GM04504 (cell line): ENCODE data around the gene DLG5.

ENCODE experiments used
- DNase-seq: peaks from one replicate; pipeline ENCODE4 v3.0.0-alpha.2; 2012; ENCODE audit warnings: low read depth

Gene DLG5

DNA sequence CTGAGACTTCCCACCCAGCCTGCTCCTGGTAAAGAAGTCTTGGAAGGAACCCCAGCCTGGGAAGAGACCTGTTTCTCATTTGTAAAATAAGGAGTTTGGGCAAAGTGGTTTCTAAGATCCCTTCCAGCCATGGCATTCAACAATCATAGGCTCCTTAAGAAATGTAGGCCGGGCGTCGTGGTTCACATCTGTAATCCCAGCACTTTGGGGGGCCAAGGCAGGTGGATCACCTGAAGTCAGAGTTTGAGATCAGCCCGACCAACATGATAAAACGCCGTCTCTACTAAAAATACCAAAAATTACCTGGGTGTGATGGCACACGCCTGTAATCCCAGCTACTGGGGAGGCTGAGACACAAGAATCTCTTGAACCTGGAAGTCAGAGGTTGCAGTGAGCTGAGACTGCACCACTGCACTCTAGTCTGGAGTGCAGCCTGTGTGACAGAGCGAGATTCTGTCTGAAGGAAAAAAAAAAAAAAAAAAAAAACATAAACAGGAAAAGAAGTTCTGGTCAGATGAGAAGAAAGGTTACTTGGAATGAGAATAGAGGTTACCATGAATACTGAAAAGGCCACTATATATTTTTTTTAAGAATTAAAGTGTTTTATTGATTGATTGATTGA, 15.9 kb downstream of the DLG5 start:
- DNase-seq = no peak

DNA sequence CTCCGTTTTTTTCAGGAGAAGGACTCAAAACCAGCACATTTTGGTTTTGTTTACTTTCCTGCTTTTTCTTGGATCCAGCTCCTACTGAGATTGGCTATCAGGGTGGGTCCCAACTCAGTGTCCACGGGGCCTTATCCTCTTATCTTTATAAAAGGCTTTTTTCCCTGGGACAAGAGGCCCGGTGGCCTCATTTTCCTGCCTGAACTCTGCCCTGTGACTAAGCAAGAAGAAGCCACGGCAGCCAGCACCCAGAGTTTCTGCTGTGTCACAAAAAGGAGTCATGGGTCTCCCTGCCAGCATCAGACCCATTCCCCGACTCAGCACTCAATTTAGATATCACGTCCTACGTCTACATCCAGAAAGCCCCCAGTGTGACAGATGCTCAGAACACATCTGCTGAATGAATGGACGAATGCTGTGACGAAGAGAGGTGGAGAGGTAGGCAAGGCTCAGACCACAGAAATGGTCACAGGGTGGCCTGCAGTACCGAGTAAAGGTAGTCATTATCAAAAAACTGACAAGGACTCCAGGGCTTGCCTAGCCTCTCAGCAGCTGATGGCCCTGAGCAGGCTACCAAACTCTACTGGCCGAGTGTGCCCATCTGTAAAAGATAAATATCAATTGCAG, 16.7 kb downstream of the DLG5 start:
- no peak for DNase-seq

DNA sequence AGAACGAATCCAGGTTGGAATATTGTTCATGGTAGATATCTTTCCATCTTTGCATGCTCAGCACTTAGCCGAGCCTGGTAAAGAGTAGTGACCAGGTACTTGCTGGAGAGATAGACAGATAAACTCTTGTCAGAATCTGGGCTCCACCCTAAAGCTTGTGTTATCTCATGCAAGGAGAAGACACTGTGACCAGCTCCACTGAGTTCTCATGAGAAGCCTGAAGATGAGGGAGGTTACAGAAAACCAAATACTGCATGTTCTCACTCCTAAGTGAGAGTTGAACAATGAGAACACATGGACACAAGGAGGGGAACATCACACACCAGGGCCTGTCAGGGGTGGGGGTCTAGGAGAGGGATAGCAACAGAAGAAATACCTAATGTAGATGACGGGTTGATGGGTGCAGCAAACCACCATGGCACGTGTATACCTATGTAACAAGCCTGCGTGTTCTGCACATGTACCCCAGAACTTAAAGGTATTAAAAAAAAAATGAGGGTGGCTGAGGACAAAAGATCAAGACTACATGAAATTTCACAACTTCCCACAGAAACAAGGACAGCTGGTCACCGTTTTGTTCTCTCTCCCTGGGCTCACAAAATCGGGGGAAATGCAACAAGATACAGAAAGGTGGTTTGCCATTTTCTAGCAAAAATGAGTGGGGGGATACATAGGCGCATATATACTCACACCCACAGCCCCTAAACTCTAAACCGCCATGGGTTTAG, 17.4 kb downstream of the DLG5 start:
- DNase-seq = no peak

DNA sequence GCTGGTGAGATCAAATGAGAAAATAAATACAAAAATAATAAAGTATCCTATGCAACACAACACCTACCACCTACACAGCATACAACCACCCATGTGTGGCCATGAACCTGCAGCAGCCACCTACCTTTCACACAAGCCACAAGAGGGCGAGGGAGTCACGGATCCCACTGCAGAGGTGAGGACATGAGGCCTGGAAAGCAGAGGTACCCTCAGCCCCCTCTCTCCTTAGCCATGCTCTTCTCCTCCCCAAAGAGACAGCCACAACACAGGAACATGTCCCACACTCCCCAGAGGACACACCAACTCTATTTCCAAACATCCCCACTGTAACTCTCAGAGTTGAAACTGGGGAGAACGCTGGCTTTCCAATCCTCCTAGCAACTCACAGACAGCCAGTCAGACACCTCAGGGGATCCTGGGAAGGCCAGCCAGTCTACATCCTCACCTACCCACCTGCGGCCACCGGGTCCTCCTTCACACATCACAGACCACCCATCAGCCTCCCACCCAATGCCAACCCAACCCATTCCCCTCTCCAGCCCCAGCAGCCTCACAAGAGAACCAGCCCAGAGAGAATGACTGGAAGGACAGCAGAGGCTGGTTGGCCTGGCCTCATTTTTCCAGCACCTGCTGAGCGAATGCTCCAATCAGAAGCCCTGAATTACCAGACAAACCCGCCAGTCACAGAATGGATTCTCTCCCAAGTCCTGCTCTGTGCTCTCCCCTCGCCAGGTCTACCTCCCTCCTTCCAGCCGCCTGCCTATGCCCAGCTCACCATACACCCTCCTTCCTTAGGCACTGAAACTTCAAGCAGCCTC, 18.4 kb downstream of the DLG5 start:
- DNase-seq = no peak

DNA sequence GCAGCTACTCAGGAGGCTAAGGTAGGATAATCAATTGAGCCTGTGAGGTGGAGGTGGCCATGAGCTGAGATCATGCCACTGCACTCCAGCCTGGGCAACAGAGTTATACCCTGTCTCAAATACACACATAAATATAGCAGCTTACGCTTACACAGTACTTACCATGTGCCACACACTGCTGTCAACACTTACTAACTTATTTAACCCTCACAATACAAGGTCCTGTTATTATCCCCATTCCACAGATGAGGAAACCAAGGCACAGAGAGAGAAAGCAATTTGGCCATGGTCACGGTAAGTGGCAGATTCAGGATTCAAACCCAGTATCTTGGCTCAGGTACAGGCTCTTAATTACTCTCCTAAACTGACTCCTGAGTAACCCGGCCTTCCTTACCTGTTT, 19.1 kb downstream of the DLG5 start:
- DNase-seq = no peak

DNA sequence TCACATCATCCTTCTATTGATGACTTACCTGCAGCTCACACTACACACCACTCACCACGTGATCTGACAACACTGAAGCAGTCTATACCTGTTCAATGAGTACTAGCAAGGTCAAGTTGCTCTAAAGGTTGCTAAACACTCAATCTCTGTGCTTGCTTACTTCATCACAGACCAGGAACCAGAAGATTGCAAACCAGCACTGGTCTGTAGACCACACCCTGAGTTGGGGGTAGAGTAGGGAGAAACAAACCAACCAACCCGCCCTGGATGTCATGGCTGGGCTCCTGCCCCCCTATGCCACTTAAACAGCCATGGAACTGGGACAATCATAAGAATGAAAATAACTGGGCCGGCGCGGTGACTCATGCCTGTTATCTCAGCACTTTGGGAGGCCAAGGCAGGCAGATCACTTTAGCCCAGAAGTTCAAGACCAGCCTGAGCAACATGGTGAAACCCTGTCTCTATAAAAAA, 19.6 kb downstream of the DLG5 start:
- no peak for DNase-seq

DNA sequence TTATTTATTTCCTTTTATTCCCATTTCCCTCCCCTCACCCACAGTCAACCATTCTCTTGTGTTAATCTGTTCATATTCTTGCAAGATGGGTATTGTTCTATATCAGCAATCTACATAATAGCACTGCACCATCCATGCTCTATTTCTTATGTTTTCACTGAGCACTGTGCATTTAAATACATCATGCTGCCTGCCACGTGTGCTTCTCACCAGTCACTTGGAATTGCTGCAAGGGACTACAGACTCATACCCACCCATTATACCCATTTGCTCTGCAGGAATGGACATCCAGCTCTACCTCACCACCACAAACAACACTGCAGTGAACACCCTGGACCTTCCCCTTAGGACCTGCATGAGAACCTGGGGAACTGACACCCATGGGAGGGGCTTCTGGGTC, 20.8 kb downstream of the DLG5 start:
- no peak for DNase-seq

DNA sequence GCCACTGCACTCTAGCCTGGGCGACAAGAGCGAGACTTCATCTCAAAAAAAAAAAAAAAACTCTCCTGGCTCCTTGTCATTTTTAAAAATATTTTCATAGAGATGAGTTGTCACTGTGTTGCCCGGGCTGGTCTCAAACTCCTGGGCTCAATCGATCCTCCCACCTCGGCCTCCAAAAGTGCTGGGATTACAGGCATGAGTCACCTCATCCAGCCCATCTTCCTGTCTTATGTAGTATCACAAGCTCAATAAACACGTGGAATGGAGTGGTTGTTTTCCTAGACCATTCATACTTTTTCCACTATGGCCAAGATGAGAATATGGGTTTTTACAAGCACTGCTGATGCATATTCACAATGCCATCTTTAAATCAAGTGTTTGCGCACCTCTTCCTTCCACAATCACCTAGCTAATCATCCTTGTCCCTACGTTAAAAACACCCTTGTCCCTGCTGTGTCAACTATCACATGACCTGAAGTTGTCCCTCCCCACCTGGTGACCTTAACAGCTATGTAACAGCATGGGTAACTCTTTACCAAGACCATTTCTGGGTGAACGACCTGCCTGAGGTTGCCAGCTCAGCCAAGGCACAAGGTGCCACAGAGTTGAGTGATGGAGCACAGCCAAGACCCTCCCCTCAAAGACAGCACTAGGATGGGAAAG, 21.3 kb downstream of the DLG5 start:
- no peak for DNase-seq

DNA sequence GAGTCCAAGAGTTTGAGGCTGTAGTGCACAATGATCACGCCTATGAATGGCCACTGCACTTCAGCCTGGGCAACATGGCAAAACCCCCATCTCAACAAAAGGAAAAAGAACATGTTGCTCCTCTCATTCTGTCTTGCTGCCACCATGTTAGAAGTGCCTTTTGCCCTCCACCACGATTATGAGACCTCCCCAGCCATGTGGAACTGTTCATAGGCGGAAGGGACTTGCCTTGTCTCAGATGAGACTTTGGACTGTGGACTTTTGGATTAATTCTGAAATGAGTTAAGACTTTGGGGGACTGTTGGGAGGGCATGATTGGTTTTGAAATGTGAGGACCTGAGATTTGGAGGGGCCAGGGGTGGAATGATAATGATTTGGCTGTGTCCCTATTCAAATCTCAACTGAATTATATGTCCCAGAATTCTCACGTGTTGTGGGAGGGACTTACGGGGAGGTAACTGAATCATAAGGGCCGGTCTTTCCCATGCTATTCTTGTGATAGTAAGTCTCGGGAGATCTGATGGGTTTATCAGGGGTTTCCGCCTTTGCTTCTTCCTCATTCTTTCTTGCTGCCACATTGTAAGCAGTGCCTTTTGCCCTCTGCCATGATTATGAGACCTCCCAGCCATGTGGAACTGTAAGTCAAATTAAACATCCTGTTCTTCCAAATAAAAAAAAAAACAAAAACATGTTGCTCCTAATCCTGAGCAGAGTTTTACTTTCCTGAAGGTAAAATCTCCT, 22.3 kb downstream of the DLG5 start:
- no peak for DNase-seq

DNA sequence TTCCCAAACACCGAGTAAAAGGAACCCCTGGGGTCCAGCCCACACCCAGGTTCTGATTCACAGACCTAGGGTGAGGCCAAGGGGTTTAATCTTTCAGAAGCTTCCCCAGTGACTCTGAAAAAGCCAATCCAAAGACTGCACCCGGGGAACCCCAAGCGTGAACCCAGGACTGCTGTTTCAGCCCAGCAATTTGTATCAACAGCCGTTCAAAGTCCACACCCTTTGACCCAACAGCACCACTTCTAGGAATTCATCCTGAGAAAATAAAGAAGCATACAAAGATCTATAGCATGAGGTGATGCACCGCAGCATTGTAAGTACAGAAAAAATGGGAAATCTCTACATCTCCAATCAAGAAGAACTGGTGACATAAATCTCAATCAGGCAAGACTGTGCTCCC, 24.4 kb downstream of the DLG5 start:
- no peak for DNase-seq

DNA sequence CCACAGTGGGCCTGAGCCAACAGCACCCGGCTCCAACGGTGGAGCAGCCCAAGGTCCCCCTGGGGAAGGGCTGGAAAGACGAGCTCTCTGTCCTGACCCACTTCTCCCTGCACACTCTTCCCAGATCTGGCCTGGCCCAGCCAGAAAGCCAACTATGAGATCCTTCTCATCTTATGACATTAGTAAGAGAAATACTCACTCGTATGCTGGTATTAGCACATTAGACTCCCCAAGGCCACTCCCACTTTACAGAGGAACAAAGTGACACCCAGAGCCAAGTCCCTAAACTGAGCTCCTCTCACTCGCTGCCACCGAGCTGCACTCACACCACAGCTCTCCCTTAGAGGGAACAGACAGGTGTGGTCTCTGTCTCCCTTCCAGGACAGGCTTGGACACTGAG, 24.8 kb downstream of the DLG5 start:
- DNase-seq = no peak

DNA sequence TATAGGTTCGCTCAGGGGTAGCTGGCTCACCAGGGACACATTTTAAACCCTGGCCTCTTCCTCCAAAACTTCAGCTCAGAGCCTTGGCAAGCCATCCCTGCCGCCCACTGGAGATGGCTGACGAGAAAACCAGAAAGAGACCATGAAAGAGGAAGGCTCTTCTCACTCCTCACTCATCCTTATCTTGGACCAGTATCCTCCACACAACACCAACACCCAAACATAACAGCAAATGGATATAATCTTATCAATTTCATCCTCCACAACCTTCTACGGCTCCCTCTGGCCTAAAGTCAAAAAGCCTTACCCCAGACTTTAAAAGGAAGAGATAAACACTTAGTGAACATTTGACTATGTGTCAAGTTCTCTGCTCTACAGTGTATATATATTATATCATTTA, 26.9 kb downstream of the DLG5 start:
- DNase-seq = no peak

DNA sequence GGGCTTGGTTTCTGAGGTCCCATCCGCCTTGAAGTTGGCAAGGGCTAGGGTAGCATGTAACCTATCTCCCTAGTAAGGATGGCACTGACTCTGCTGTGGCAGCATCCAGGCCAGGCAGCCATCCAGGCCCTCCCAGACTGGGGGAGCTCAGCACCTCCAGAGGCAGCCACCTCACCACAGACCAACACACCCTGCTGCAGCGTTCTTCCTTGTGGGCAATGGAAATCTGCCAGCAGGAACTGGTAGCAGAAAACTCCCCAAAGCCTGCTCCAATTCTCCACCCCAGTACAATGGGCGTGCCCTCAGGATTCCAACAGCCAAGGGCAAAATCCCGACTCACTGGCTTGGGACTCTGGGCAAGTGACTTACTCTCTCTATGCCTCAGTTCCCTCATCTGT, 27.5 kb downstream of the DLG5 start:
- peak; percentile 55 for DNase-seq

DNA sequence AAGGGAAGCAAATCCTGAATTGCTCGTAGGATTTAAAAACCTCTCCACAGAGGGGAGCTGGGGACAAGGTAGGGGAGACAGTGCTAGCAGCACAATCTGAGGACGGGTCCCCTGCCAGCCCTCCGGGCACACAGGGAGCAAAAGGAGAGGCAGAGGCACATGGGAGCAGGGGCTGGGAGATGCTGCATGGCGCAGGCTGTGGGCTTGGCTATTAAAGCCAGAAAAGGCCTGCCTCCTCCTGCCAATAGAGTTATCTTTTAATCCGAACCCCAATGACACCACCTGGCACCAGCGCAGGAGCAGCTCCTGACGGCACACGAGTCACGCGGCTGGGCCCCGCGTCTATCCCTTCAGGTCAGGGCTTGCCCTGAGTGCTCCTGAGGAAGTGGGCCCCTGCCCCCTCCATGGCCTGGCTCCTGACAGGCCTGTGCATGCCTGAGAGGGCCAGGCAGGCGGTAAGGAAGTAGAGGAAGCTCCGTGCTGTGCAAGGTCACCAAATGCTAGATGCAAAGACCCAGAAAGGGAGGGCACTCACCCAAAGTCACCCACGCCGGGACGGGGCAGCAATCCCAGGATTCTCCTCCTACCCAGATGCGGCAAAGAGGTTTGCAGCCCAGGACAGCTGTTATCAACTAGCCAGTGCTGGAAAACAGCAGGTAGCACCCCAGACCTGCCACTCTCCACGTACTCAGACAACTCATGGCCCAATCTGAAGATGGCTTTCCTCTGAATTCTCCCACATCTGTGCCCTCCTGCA, 28.1 kb downstream of the DLG5 start:
- no peak for DNase-seq

DNA sequence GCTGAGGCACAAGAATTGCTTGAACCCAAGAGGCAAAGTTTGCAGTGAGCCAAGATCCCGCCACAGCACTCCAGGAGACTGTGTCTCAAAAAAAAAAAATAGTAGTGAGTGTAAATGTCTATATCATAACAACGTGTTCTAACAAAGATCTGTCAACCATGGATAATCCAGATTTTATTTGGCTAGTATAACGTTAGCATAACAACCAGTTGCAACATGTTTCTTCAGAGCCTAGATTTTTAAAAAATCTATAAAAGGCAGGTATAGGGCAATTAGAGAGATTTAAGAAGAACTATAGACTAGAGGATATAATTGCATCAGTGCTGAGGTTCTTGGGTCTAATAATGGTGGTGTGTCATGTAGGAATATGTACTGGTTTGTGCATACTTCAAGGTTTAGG, 30.5 kb downstream of the DLG5 start:
- DNase-seq = no peak

DNA sequence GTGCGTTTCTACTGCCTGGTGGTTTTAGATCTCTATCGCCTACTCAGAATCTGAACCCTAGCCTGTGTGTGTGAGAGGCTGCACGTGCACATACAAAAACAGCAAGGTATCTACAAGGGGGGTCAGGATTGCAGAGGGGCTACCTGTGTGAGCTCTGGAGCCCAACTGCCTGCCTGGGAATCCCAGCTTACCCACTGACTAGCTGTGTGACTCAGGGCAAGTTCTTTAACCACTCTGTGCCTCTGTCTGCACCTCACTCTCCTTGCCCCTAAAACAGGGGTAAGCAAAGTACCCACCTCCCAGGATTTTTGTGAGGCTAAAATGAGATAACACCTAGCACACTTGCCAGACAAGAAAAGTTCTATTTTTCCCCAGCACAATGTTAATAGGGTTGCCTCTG, 32.5 kb downstream of the DLG5 start:
- DNase-seq = no peak

DNA sequence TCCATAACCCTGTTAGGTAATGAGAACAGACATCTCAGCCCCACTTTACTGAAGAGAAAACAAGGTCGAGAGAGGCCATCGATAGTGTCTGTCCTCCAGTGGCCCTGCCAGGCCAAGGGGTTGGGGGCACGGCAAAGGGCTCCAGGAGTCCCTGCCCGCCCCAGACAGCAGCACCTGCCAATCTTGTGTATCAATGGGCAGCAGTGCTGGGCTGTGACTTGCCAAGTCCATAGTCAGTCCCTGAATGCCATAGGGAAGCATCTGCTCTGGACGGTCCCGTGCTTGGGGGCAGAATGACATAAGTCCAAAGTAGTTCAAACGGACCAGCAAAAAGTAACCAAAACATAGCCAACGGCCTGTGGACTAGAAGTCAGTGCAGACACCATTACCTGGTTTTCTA, 33.2 kb downstream of the DLG5 start:
- DNase-seq = no peak

DNA sequence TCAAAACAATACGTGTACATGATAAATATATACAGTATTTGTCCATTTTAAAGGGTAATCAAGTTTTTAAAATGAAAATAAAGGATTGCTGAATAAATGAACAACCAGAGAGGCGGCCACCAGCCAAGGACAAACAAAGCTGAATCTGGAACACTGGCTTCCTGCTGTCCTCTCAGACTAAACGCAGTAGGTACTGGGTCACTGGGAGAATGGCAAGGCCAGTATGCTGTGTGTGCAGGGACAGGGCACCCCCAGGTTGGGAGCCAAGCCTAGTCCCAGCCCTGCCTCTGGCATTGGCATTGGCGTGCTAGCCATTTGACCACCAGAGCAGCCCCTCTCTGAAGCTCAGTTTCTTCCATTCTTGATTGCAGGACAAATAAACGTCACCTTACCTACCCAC, 33.8 kb downstream of the DLG5 start:
- DNase-seq = no peak

DNA sequence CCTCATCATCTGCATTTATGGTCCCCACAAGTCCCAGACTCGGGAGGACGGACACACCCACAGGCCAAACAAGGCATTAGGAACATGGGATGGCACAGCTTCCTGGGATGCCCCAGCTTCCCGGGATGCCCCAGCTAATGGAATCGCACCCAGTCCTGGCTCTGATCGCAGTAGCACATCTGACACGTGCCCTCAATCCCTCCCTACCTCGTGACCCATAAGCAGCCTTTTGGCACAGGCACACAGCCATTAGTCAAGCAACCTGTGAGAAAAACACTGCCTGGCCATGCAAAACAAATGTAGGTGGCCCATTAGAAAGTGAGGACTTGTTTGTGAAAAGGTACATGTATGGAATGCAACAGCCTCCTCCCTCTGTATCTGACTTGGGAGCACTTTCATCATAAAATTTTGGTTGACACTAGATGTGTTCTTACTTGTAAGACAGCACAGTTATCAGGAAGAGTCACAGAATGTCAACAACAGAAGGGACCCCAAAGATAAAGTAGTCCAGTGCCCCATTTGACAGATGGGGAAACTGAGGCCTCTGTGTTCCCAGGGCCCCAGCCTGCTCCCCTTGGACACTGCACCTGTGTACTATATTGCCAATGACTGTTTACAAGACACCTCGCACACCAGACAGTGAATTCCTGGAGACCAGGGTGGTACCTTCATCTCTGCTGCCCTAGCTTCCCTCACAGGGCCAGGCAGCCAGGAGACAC, 34.4 kb downstream of the DLG5 start:
- no peak for DNase-seq

DNA sequence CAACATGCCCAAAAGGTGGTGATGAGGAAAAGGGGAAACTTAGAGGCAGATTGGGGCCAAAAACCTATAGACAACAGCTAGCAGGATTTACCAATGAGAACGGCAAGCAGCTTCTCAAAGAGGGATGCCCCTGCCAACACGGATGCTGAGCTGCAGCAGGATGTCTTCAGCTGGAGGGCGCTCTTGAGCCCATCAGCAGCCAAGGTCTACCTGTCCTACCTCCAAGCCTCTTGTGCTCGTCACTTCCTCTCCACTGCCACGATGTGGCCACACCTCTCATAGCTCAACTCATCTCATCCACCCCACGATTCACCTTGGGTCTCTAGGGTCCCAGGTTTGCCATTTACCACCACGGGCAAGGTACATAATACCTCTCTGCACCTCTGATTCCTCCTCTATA, 36.5 kb downstream of the DLG5 start:
- no peak for DNase-seq
